VCaP (cell line): Measurements from ENCODE around the gene LDB2.

Experiments used
- H3K27ac ChIP-seq: fragments of 450-650 bp; 2 replicates; pipeline ENCODE4 v1.5.1; 2017
- TF ChIP-seq, protein P1 (sequence below): fragments of 450-650 bp; conservative IDR thresholded peaks from 2 replicates; pipeline ENCODE4 v1.5.1; 2017; ENCODE audit warnings: mild to moderate bottlenecking, moderate library complexity

Gene LDB2

DNA sequence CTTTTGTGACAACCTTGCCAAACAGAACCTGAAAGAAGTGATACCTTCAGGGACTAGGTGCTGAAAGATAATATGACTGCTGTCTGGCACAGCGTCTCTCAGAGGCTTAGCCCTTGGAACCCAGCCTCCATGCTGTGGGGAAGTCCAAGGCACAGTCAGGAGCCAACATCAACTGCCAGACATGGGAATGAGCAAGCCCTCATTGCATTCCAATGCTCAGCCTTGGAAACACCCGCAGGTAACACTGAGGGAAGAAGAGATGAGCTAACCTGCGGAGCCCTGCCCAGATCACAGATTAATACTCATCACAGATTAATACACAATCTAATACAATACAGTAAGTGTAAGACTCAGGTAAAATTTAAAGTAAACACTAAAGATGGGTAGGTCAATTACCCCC, 31.5 kb downstream of the LDB2 start:
- no peak overlapping the region for H3K27ac ChIP-seq
- TF ChIP-seq, protein P1, sequence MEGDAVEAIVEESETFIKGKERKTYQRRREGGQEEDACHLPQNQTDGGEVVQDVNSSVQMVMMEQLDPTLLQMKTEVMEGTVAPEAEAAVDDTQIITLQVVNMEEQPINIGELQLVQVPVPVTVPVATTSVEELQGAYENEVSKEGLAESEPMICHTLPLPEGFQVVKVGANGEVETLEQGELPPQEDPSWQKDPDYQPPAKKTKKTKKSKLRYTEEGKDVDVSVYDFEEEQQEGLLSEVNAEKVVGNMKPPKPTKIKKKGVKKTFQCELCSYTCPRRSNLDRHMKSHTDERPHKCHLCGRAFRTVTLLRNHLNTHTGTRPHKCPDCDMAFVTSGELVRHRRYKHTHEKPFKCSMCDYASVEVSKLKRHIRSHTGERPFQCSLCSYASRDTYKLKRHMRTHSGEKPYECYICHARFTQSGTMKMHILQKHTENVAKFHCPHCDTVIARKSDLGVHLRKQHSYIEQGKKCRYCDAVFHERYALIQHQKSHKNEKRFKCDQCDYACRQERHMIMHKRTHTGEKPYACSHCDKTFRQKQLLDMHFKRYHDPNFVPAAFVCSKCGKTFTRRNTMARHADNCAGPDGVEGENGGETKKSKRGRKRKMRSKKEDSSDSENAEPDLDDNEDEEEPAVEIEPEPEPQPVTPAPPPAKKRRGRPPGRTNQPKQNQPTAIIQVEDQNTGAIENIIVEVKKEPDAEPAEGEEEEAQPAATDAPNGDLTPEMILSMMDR = no peak

GRCh38 chr4:16865897-16866283, 32.6 kb downstream of the LDB2 start:
- no peak overlapping the region for H3K27ac ChIP-seq
- TF ChIP-seq, protein P1 = no peak

- TF ChIP-seq, protein P1 = no peak
- H3K27ac ChIP-seq = no peak overlapping the region
These were observed 33.1 kb downstream of the LDB2 start for GRCh38 chr4:16865209-16865896.

DNA sequence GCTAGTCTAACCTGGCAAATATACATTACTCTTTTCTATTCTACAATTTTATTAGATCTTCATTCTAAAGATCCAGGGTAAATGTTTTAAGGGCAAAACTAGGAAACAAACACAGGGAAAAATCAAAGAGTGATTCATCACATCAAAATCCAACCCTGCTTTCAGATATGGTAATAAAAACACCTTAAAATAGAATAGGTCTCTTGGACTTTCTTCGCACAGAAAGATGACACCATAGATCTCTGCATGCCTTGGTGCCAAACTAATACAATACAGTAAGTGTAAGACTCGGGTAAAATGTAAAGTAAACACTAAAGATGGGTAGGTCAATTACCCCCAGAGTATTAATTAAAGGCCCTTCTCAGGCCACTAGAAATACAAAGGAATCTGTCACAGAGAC, 34.2 kb downstream of the LDB2 start:
- no peak overlapping the region for H3K27ac ChIP-seq
- TF ChIP-seq, protein P1 = no peak

- H3K27ac ChIP-seq = no peak overlapping the region
- TF ChIP-seq, protein P1 = no peak
These were observed 35.7 kb downstream of the LDB2 start for GRCh38 chr4:16862697-16863096.

- no peak overlapping the region for H3K27ac ChIP-seq
- TF ChIP-seq, protein P1 = no peak
These were observed 37.9 kb downstream of the LDB2 start for GRCh38 chr4:16860516-16860915.

- H3K27ac ChIP-seq = no peak overlapping the region
These were observed 39.4 kb downstream of the LDB2 start for GRCh38 chr4:16859031-16859430.

More at GRCh38 chr4:16859031-16859430, 39.4 kb downstream of the LDB2 start:
- TF ChIP-seq, protein P1 = no peak
